ENCODE measurements around the gene MUC5B. TPM values are rescaled to one million over a fixed set of nuclear protein-coding genes. Genes with fewer than 3 reads are reported as not detected.

The MUC5B gene
- total and polyA plus RNA-seq, 9 donors = 0.02 to 35.3 (median 1.1) TPM; not detected in 1

- H3K36me3 ChIP-seq = no peaks in the 10 kb centered on the region
- H3K27me3 ChIP-seq = no peaks in the 10 kb centered on the region
- H3K27ac ChIP-seq = no peak overlapping the region
- TF ChIP-seq POLR2A (IDR thresholded peaks at IDR 0.05) = no peak
- TF ChIP-seq CTCF (IDR thresholded peaks at IDR 0.05) = no peak
- TF ChIP-seq EP300 (IDR thresholded peaks at IDR 0.05) = no peak
- intact Hi-C loops (cut with DNase I) = no loop called here
- WGBS, 3 donors = 64 to 74% (median 69%) methylated on average over 15 to 16 of the region's 16 CpGs
- no peaks in the 10 kb centered on the region for H3K4me1 ChIP-seq (ENCODE audit: insufficient read depth)
- H3K4me3 ChIP-seq = no peak overlapping the region
- no peaks in the 10 kb centered on the region for H3K9me3 ChIP-seq
- no peak for DNase-seq
Observed at GRCh38 chr11:1235901-1236315, 13.0 kb downstream of the MUC5B start.

- intact Hi-C loops (cut with DNase I) = no loop called here
- peak in 1 of 5 donors; percentile 13 for DNase-seq
- Histone ChIP-seq H3K9me3 (no peaks in the 10 kb centered on the region), H3K4me3 (no peak overlapping the region), H3K36me3 (no peaks in the 10 kb centered on the region), H3K27ac (no peak overlapping the region), H3K27me3 (no peaks in the 10 kb centered on the region), H3K4me1 (ENCODE audit: insufficient read depth) (no peaks in the 10 kb centered on the region)
- TF ChIP-seq POLR2A (IDR thresholded peaks at IDR 0.05) (no peak), EP300 (IDR thresholded peaks at IDR 0.05) (no peak), CTCF (IDR thresholded peaks at IDR 0.05) (no peak)
- WGBS, 3 donors = 83 to 84% (median 83%) methylated on average over 30 to 37 of the region's 37 CpGs
Observed at GRCh38 chr11:1236316-1237127, 13.7 kb downstream of the MUC5B start.

- no peaks in the 10 kb centered on the region for H3K9me3 ChIP-seq
- intact Hi-C loops (cut with DNase I) = no loop called here
- H3K4me1 ChIP-seq (ENCODE audit: insufficient read depth) = no peaks in the 10 kb centered on the region
- H3K27me3 ChIP-seq = no peaks in the 10 kb centered on the region
- DNase-seq = no peak
- no peaks in the 10 kb centered on the region for H3K36me3 ChIP-seq
- no peak overlapping the region for H3K27ac ChIP-seq
- TF ChIP-seq CTCF (IDR thresholded peaks at IDR 0.05) = no peak
- TF ChIP-seq EP300 (IDR thresholded peaks at IDR 0.05) = no peak
- no peak for TF ChIP-seq POLR2A (IDR thresholded peaks at IDR 0.05)
- 77 to 85% (median 82%) methylated on average over 13 of the region's 13 CpGs for WGBS, 3 donors
- H3K4me3 ChIP-seq = no peak overlapping the region
Observed at GRCh38 chr11:1237128-1237580, 14.3 kb downstream of the MUC5B start.

GRCh38 chr11:1237851-1238250 lies 15.0 kb downstream of the MUC5B start:
- no peaks in the 10 kb centered on the region for H3K27me3 ChIP-seq
- H3K9me3 ChIP-seq = no peaks in the 10 kb centered on the region
- DNase-seq = no peak
- intact Hi-C loops (cut with DNase I) = no loop called here
- no peaks in the 10 kb centered on the region for H3K4me1 ChIP-seq (ENCODE audit: insufficient read depth)
- WGBS, 3 donors = 70 to 80% (median 79%) methylated on average over 10 of the region's 10 CpGs
- H3K27ac ChIP-seq = no peak overlapping the region
- no peak overlapping the region for H3K4me3 ChIP-seq
- H3K36me3 ChIP-seq = no peaks in the 10 kb centered on the region
- TF ChIP-seq CTCF (IDR thresholded peaks at IDR 0.05) (no peak), POLR2A (IDR thresholded peaks at IDR 0.05) (no peak), EP300 (IDR thresholded peaks at IDR 0.05) (no peak)

All from ovary (tissue), 9 donors.